H1 (cell line): ENCODE results near the gene MPPED2. TPM values are rescaled to one million over a fixed set of nuclear protein-coding genes. Genes with fewer than 3 reads are reported as not detected.
A peak's percentile ranks its signal among the peaks of the same experiment; 100 is the strongest.

ENCODE experiments used
- CTCF ChIA-PET: fragments of 300-600 bp; sonication (Branson Sonifier 250); formaldehyde crosslinking; loops from one replicate; lab custom pipeline; 2021; ENCODE audit not compliant: partially characterized antibody; lab: Charles Lee
- POLR2A ChIA-PET: fragments of 300-600 bp; sonication (Branson Sonifier 250); formaldehyde crosslinking; loops from one replicate; lab custom pipeline; 2021; ENCODE audit warnings: inconsistent platforms; ENCODE audit not compliant: partially characterized antibody; lab: Charles Lee
- DNase-seq, 2 experiments: peaks; one replicate each; pipeline versions ENCODE4 v3.0.0 to v3.0.0-alpha.2; 2010 to 2022; ENCODE audit warnings: low spot score in 2 of 2, low read depth in 1 of 2, mixed read lengths in 1 of 2
- FAIRE-seq: peaks from 2 replicates; lab custom pipeline; 2011; peaks lifted over from hg19 to GRCh38; lab: Jason Lieb, UNC
- H2AFZ ChIP-seq: 2 replicates; pipeline ENCODE4 v1.8.1; 2012; ENCODE audit warnings: low read length, inconsistent platforms
- H2AK5ac ChIP-seq: 2 replicates; pipeline ENCODE4 v1.6.1; 2013; ENCODE audit warnings: low read depth, low read length
- H2BK120ac ChIP-seq: replicated peaks from 2 replicates; pipeline ENCODE3; 2013; ENCODE audit warnings: low read depth, low read length, inconsistent platforms
- H2BK12ac ChIP-seq: 2 replicates; pipeline ENCODE4 v1.6.1; 2013; ENCODE audit warnings: low read depth, low read length
- H2BK15ac ChIP-seq: 2 replicates; pipeline ENCODE4 v1.6.1; 2013; ENCODE audit warnings: low read length
- H2BK20ac ChIP-seq: 2 replicates; pipeline ENCODE4 v1.6.1; 2013; ENCODE audit warnings: low read length
- H2BK5ac ChIP-seq: 2 replicates; pipeline ENCODE4 v1.6.1; 2013; ENCODE audit warnings: low read depth, low read length
- H3K14ac ChIP-seq: 2 replicates; pipeline ENCODE4 v1.6.1; 2013; ENCODE audit warnings: inconsistent platforms; ENCODE audit not compliant: insufficient read length
- H3K18ac ChIP-seq: 2 replicates; pipeline ENCODE4 v1.6.1; 2013; ENCODE audit warnings: low read length; ENCODE audit errors: extremely low read depth
- H3K23ac ChIP-seq: 2 replicates; pipeline ENCODE4 v1.6.1; 2013; ENCODE audit warnings: inconsistent platforms; ENCODE audit not compliant: insufficient read length
- H3K23me2 ChIP-seq: 2 replicates; pipeline ENCODE4 v1.6.1; 2013; ENCODE audit warnings: low read depth, low read length
- H3K27ac ChIP-seq: 2 replicates; pipeline ENCODE4 v1.6.1; 2011; ENCODE audit warnings: low read depth, low read length, inconsistent platforms
- H3K27me3 ChIP-seq, 4 experiments: replicated peaks in 1 of 4; 1 replicate in 1 of 4; 2 replicates in 3 of 4; pipeline versions ENCODE4 v1.6.1 to v1.8.1; 2011 to 2013; ENCODE audit warnings: low read length in 3 of 4, mild to moderate bottlenecking in 3 of 4, inconsistent platforms in 2 of 4, mixed read lengths in 2 of 4, moderate library complexity in 1 of 4; ENCODE audit not compliant: control insufficient read depth in 3 of 4, insufficient read depth in 3 of 4; ENCODE audit errors: extremely low read depth in 1 of 4
- H3K36me3 ChIP-seq, 4 experiments: 2 replicates each; pipeline versions ENCODE4 v1.6.1 to v1.8.1; 2011 to 2013; ENCODE audit warnings: mild to moderate bottlenecking in 4 of 4, low read length in 3 of 4, moderate library complexity in 2 of 4, control low read depth in 1 of 4, inconsistent platforms in 1 of 4; ENCODE audit not compliant: insufficient read depth in 4 of 4, control insufficient read depth in 2 of 4
- H3K4ac ChIP-seq: replicated peaks from 2 replicates; pipeline ENCODE3; 2013; ENCODE audit warnings: low read length, low read depth, mixed read lengths, inconsistent platforms; ENCODE audit not compliant: insufficient read length
- H3K4me1 ChIP-seq, 4 experiments: replicated peaks in 1 of 4; 1 replicate in 1 of 4; 2 replicates in 3 of 4; pipeline versions ENCODE4 v1.6.1 to v1.8.1; 2011 to 2013; ENCODE audit warnings: low read length in 3 of 4, inconsistent platforms in 2 of 4, mixed read lengths in 1 of 4; ENCODE audit not compliant: insufficient read depth in 4 of 4, control insufficient read depth in 3 of 4
- H3K4me2 ChIP-seq, 2 experiments: 2 replicates each; pipeline versions ENCODE4 v1.6.1 to v1.8.1; 2011 to 2013; ENCODE audit warnings: low read depth in 2 of 2, low read length in 2 of 2, control low read depth in 1 of 2, inconsistent platforms in 1 of 2, mild to moderate bottlenecking in 1 of 2; ENCODE audit not compliant: insufficient read depth in 1 of 2
- H3K4me3 ChIP-seq, 4 experiments: fragments of 200-600, 300-600 bp in 1 of 4; sonication (generic), shearing (Covaris generic), sonication (Bioruptor Twin) in 1 of 4; 2 replicates each; pipeline versions ENCODE4 v1.5.1 to v1.8.1; 2011 to 2016; ENCODE audit warnings: low read length in 4 of 4, low read depth in 3 of 4, control low read depth in 2 of 4, inconsistent platforms in 2 of 4, mild to moderate bottlenecking in 2 of 4, mixed read lengths in 1 of 4, moderate library complexity in 1 of 4; ENCODE audit not compliant: insufficient read depth in 2 of 4; ENCODE audit errors: extremely low read depth in 1 of 4
- H3K56ac ChIP-seq: replicated peaks from 2 replicates; pipeline ENCODE3; 2013; ENCODE audit warnings: low read depth, mild to moderate bottlenecking, mixed read lengths, low read length, inconsistent platforms; ENCODE audit not compliant: insufficient read length
- H3K79me1 ChIP-seq: 2 replicates; pipeline ENCODE4 v1.6.1; 2013; ENCODE audit warnings: low read depth, low read length, control low read depth
- H3K79me2 ChIP-seq, 2 experiments: 2 replicates each; pipeline versions ENCODE4 v1.6.1 to v1.8.1; 2012 to 2013; ENCODE audit warnings: low read length in 2 of 2, mild to moderate bottlenecking in 2 of 2, inconsistent platforms in 1 of 2; ENCODE audit not compliant: insufficient read depth in 2 of 2, control insufficient read depth in 1 of 2
- H3K9ac ChIP-seq, 4 experiments: replicated peaks in 1 of 4; 1 replicate in 1 of 4; 2 replicates in 3 of 4; pipeline versions ENCODE4 v1.6.1 to v1.8.1; 2011 to 2013; ENCODE audit warnings: low read depth in 3 of 4, low read length in 3 of 4, control low read depth in 2 of 4, mild to moderate bottlenecking in 2 of 4, moderate library complexity in 2 of 4, inconsistent platforms in 1 of 4; ENCODE audit errors: extremely low read depth in 1 of 4
- H3K9me3 ChIP-seq, 2 experiments: 2 replicates each; pipeline versions ENCODE4 v1.6.1 to v1.8.1; 2012 to 2013; ENCODE audit warnings: mild to moderate bottlenecking in 2 of 2, moderate library complexity in 2 of 2, control low read depth in 1 of 2, inconsistent platforms in 1 of 2, low read depth in 1 of 2, low read length in 1 of 2, mixed read lengths in 1 of 2; ENCODE audit not compliant: insufficient read depth in 2 of 2
- H4K20me1 ChIP-seq, 2 experiments: replicated peaks in 1 of 2; 2 replicates each; pipeline versions ENCODE3 to v1.8.1; 2011 to 2013; ENCODE audit warnings: inconsistent platforms in 2 of 2, low read length in 2 of 2, mild to moderate bottlenecking in 1 of 2; ENCODE audit not compliant: insufficient read depth in 2 of 2, control insufficient read depth in 1 of 2
- H4K5ac ChIP-seq: 2 replicates; pipeline ENCODE4 v1.6.1; 2013; ENCODE audit warnings: low read length, low read depth, mixed read lengths, inconsistent platforms; ENCODE audit not compliant: insufficient read length
- H4K8ac ChIP-seq: 2 replicates; pipeline ENCODE4 v1.8.0; 2013; ENCODE audit warnings: mild to moderate bottlenecking, moderate library complexity, low read length, inconsistent platforms; ENCODE audit not compliant: insufficient read depth; ENCODE audit errors: extremely low read depth
- H4K91ac ChIP-seq: replicated peaks from 2 replicates; pipeline ENCODE3; 2013; ENCODE audit warnings: low read length, mixed read lengths, inconsistent platforms; ENCODE audit not compliant: insufficient read length
- ASH2L ChIP-seq: fragments of 200-600, 300-600 bp; sonication (generic); IDR thresholded peaks from one replicate; pipeline ENCODE4 v1.7.1; 2017; ENCODE audit warnings: low read length
- BCL11A ChIP-seq, 2 experiments: IDR thresholded peaks; one replicate each; pipeline ENCODE4 v1.6.1; 2011; ENCODE audit warnings: low read depth in 2 of 2, low read length in 2 of 2, mild to moderate bottlenecking in 2 of 2
- CREB1 ChIP-seq: IDR thresholded peaks from 2 replicates; pipeline ENCODE4 v1.6.1; 2012; ENCODE audit warnings: inconsistent platforms
- FOSL1 ChIP-seq: IDR thresholded peaks from 2 replicates; pipeline ENCODE4 v1.6.1; 2011; ENCODE audit warnings: mild to moderate bottlenecking, low read depth, low read length, moderate library complexity; ENCODE audit not compliant: insufficient read depth
- GTF2F1 ChIP-seq: IDR thresholded peaks from 2 replicates; pipeline ENCODE4 v1.6.1; 2012; ENCODE audit warnings: low read depth, low read length, improper control_type of control experiment, borderline replicate concordance
- JUN ChIP-seq: IDR thresholded peaks from 2 replicates; pipeline ENCODE4 v1.6.1; 2011; ENCODE audit warnings: low read depth, mild to moderate bottlenecking, improper control_type of control experiment, low read length
- JUND ChIP-seq: IDR thresholded peaks from 2 replicates; pipeline ENCODE4 v1.6.1; 2011; ENCODE audit warnings: mild to moderate bottlenecking, improper control_type of control experiment, low read length
- MAFK ChIP-seq: IDR thresholded peaks from 2 replicates; pipeline ENCODE4 v1.6.1; 2012; ENCODE audit warnings: low read depth, mild to moderate bottlenecking, improper control_type of control experiment, low read length
- POU5F1 ChIP-seq: IDR thresholded peaks from 2 replicates; pipeline ENCODE4 v1.6.1; 2011; ENCODE audit warnings: low read depth, mild to moderate bottlenecking, low read length, moderate library complexity
- RBBP5 ChIP-seq: IDR thresholded peaks from 2 replicates; pipeline ENCODE4 v1.7.1; 2012; ENCODE audit warnings: low read depth, mild to moderate bottlenecking, inconsistent platforms, low read length, moderate library complexity, borderline replicate concordance
- RFX5 ChIP-seq: IDR thresholded peaks from 2 replicates; pipeline ENCODE4 v1.6.1; 2011; ENCODE audit warnings: low read depth, low read length, improper control_type of control experiment, borderline replicate concordance
- SAP30 ChIP-seq: fragments of 300-600 bp; sonication (generic); IDR thresholded peaks from 2 replicates; pipeline ENCODE4 v1.7.1; 2012; ENCODE audit warnings: low read length, moderate library complexity, mild to moderate bottlenecking, inconsistent platforms; ENCODE audit not compliant: insufficient read depth, insufficient replicate concordance
- SIN3A ChIP-seq, 2 experiments: IDR thresholded peaks in 1 of 2; conservative IDR thresholded peaks in 1 of 2; 2 replicates each; pipeline ENCODE4 v1.6.1; 2011 to 2012; ENCODE audit warnings: low read length in 2 of 2, improper control_type of control experiment in 1 of 2, low read depth in 1 of 2, mild to moderate bottlenecking in 1 of 2
- TAF7 ChIP-seq: optimal IDR thresholded peaks from 2 replicates; pipeline ENCODE3; 2011; ENCODE audit warnings: low read depth, mild to moderate bottlenecking, inconsistent platforms, low read length, moderate library complexity, borderline replicate concordance
- TEAD4 ChIP-seq: IDR thresholded peaks from 2 replicates; pipeline ENCODE4 v1.6.1; 2012; ENCODE audit warnings: low read depth, low read length, inconsistent platforms, mixed read lengths
- WGBS, 2 experiments: shearing (Covaris generic) in 1 of 2; methylation state at CpG; one replicate each; pipeline versions ENCODE4 v1.1.6 to v1.1.7; 2013 to 2015; ENCODE audit warnings: low lambda C conversion rate in 2 of 2, mixed read lengths in 2 of 2, inconsistent platforms in 1 of 2, low coverage in 1 of 2, missing lambda C conversion rate in 1 of 2; ENCODE audit not compliant: insufficient replicate concordance in 2 of 2, insufficient coverage in 1 of 2, insufficient read length in 1 of 2; ENCODE audit errors: extremely low coverage in 1 of 2, missing lambda C conversion rate in 1 of 2; 5-methylcytosine and 5-hydroxymethylcytosine counted together
- polyA plus RNA-seq, 7 experiments: library from polyadenylated mRNA; depleted of rRNA in 3 of 7; stranded (reverse) in 5 of 7; unstranded in 2 of 7; fragments of >200 nt in 5 of 7; fragments of 200-250 nt in 2 of 7; gene quantifications; 1 replicate in 5 of 7; 2 replicates in 1 of 7; 4 replicates in 1 of 7; pipeline versions ENCODE4 v1.2.1 to v1.2.3, GENCODE V29; 2011 to 2013; ENCODE audit warnings: missing spikeins in 2 of 7, mixed read lengths in 2 of 7
- total RNA-seq: library from RNA; stranded (reverse); fragmentation: NEBNext Ultra II Directional; extraction: Animal tissue kit (Norgen Biotek cat#: 25700); gene quantifications from 2 replicates; pipeline ENCODE4 v1.2.1, GENCODE V29; 2021

Gene MPPED2
- total and polyA plus RNA-seq, 2 of the 8 experiments (the other 6 are each of a cell fraction or from before 2014, with no cell fraction given), result 1.3 to 3.5 TPM

DNA sequence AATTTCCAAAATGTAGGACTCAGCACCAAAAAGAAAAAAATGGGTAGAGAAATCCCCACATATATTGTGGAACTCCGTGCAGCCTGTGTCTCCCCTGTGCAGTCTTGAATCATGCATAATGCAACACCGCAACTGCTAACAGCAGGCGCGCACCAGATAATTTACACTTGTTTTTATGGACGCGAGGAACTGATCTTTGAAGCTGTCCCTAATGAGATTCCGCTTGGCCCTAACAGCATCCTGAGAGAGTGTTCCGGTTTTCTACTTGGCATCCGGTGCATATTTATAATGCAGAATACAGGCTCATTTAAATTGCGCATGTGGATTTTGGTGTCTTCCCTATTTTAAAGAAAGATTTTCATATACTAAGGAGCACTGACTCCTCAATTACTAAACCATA, 21.1 kb downstream of the MPPED2 start:
- no peak overlapping the region for H4K91ac ChIP-seq
- no peak overlapping the region for H2AK5ac ChIP-seq
- H3K23ac ChIP-seq, result no peak overlapping the region
- no peak overlapping the region for H2BK12ac ChIP-seq
- ChIA-PET CTCF (no interaction called here), POLR2A (interaction anchor here (1.4 kb wide), 1 partner anchor 8 kb away, joined by 3 read pairs; no protein-coding TSS in a partner anchor)
- H3K23me2 ChIP-seq, result peaks cover 3% of the 10 kb centered on the region; the same call in 1 of the 2 replicates
- H3K14ac ChIP-seq, result no peak overlapping the region
- no peak overlapping the region for H4K5ac ChIP-seq
- H3K27ac ChIP-seq, result no peak overlapping the region
- no peak overlapping the region for H2BK5ac ChIP-seq
- no peak overlapping the region for H2AFZ ChIP-seq
- no peak overlapping the region for H3K4ac ChIP-seq
- H3K4me2 ChIP-seq, result 0 out of 4 replicates have a peak overlapping the region, but pooled peaks of 1 of the 2 experiments have one; percentile 13
- H3K9me3 ChIP-seq, result peaks cover 11 to 15% of the 10 kb centered on the region in 2 experiments
- H3K56ac ChIP-seq, result no peak overlapping the region
- H3K79me1 ChIP-seq, result no peaks in the 10 kb centered on the region; the same call in 1 of the 2 replicates
- no peaks in the 10 kb centered on the region for H3K79me2 ChIP-seq
- H4K20me1 ChIP-seq, result no peaks in the 10 kb centered on the region
- H3K36me3 ChIP-seq, result peaks cover 0 to 5% (median 2%) of the 10 kb centered on the region in 4 experiments; a peak in 2 of 8 replicates
- H4K8ac ChIP-seq, result no peak overlapping the region
- DNase-seq (no peak), FAIRE-seq (no peak)
- H3K18ac ChIP-seq, result no peak overlapping the region
- WGBS, 2 experiments, result 75% methylated on average over 10 of the region's 10 CpGs; no CpG with 5 or more reads in 1 of the 2 experiments
- H3K4me3 ChIP-seq, result no peak overlapping the region
- H2BK20ac ChIP-seq, result no peak overlapping the region
- no peak overlapping the region for H3K9ac ChIP-seq
- H2BK15ac ChIP-seq, result no peak overlapping the region
- TF ChIP-seq ASH2L (no peak), FOSL1 (no peak), CREB1 (no peak), SIN3A (conservative IDR thresholded peaks at IDR 0.05 in 1 of 2, IDR thresholded peaks at IDR 0.05 in 1 of 2; ENCODE audit: low read depth in 1 of 2, low read length in 2 of 2) (no peak), POU5F1 (no peak), RBBP5 (no peak), JUND (no peak), RFX5 (no peak), BCL11A (IDR thresholded peaks at IDR 0.05; ENCODE audit: low read depth in 2 of 2, low read length in 2 of 2) (no peak), MAFK (no peak), GTF2F1 (no peak), SAP30 (no peak), TEAD4 (no peak), TAF7 (no peak), JUN (no peak)
- no peaks in the 10 kb centered on the region for H3K27me3 ChIP-seq
- peaks cover 2 to 20% (median 17%) of the 10 kb centered on the region in 4 experiments; a peak in 5 of 7 replicates for H3K4me1 ChIP-seq
- H2BK120ac ChIP-seq, result no peak overlapping the region
